Epithelial cell of prostate (primary cell): ENCODE results near the gene LEO1.

Experiments used
- DNase-seq: peaks from one replicate; pipeline ENCODE4 v3.0.0-alpha.2; 2011; ENCODE audit warnings: low read depth, low spot score
- H3K27ac ChIP-seq: fragments of 450-650 bp; 2 replicates; pipeline ENCODE4 v1.5.1; 2017; ENCODE audit warnings: mild to moderate bottlenecking

LEO1 gene

GRCh38 chr15:51971375-51972133 lies at the start of gene LEO1:
Gene LEO1, minus strand, starts transcription at chr15:51971778. Its CDS starts 33 bp downstream, at chr15:51971745.
- DNase-seq, result peak; percentile 97
- peak within 1 kb of the TSS; percentile 80 for H3K27ac ChIP-seq

DNA sequence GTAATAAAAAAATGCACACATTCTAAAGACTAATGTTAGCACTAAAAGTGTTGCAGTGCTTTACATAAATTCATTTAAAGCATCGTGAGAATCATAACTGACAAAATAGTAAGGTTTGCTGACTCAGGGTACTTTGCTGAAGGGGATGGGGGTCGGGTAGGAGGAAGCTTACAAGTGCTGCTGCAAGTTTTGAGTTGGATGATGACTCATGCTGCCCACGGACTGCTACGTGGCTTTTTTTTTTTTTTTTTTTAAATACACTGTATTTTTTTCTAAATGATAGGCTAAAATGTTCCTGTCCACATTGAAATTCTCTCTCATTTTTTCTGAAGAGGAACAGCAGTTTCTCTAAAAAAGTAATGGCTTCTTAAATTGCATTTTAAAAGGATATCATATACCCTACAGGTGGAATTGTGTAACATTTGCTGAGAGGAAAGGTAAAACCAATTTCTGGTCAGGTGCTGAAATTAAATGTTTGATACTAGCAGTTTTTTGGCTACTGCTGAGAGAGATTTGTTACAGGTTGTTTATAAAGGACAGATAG lies 49.6 kb upstream of the LEO1 start:
- peak; percentile 81 for DNase-seq
- H3K27ac ChIP-seq, result peak overlapping the region; percentile 99

DNA sequence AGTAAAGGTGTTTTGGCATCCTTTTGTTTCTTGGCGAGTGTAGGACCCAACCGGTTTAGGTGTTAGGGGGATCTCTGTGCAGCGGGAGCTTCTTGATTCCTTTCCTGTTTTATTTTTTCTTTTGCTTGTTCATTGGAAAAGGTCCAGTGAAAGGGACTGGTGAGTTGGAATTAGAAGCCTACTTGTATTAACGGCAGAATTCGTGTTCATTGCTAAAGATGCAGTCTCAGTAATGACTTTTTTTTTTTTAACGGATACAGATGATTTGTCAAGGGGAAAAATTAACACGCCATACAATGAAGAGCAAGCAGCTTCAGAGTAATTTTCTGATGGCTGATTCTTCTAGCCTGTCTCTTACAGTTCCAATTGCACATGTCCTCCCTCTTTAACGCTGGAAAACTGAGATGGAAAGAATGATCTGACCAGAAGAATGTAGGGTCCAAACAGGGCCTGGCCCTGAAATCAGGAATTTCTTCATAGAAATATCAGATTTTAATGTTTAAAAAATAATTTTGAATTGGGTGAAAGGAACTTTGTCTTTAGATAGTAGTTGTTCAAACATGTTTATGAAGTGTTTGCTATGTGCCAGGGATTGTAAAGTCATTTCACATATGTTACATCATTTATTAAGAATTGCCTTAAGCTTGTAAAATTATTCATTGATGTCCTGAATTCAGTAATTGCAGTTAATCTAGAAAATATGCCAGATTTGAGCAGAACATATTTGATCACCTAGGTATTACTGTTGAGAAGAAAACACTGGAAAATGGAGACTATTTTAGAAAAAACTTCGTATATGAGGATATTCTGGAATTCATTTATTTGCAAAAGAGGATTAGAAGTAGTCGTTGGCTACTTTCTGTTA lies 48.9 kb upstream of the LEO1 start:
- peak overlapping the region; percentile 99 for H3K27ac ChIP-seq
- no peak for DNase-seq

DNA sequence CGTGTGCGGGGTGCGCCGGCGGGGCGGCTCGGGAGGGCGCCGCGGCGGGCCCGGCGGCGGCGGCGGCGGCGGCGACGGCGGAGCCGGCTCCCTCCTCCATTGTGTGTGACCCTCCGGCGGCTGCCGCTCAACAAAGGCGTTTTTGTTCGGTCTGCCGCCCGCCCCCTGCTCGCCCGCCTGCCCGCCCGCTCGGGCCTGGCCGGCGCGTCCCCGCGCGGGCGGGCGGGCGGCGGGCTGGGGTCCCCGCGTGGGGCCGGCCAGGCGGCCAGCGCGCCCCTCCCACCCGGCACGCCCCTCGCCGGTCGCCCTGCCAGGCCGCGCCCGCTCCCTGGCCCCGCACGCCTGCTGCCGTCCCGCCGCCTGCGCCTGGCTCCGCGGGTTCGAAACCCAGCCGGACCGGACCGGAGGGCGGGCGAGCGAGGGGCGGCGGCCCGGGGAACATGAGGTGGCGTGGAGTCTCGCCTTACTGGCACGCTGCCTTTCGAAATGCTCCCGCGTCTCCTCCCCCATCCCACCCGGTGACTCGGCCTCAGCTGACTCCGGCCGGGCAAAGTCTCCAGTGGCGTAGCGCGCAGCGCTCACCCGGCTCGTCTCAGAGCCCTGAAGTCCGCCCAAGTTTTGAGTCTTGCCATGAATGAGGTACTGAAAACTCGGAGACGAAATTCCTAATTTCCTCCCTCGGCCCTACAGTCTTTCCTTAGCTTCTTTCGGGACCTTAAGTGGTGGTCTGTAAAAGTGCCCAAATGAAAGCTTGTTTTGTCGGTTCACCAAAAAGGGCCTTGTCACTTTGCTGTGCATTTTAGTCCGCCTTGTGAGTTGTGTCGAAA lies 48.0 kb upstream of the LEO1 start:
- DNase-seq, result peak; percentile 70
- peak overlapping the region; percentile 99 for H3K27ac ChIP-seq

- H3K27ac ChIP-seq, result peak within 1 kb of the TSS; percentile 99
- DNase-seq, result peak; percentile 65
These were observed 47.3 kb upstream of the LEO1 start, which contains the start of gene MAPK6 for GRCh38 chr15:52018693-52019393. Gene MAPK6, plus strand, starts transcription at chr15:52019219. Its CDS starts 27,242 bp downstream, at chr15:52046461.

DNA sequence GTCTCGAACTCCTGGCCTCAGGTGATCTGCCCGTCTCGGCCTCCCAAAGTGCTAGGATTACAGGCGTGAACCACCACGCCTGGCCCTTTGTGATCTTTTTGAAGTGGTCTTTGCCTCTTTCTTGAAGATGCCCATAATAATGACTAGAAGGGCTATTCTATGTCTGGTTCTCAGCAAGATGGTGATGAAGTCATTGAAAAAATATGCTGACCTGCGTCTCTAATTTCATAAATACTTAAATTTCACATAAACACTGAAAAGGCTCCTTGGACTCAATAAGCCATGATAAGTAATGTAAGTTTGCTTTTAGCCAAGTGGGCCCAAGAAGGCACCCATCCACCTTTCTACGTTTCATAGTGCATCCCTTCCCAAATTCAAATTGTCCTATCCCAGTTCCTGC lies 46.7 kb upstream of the LEO1 start:
- H3K27ac ChIP-seq, result peak overlapping the region; percentile 99
- no peak for DNase-seq

DNA sequence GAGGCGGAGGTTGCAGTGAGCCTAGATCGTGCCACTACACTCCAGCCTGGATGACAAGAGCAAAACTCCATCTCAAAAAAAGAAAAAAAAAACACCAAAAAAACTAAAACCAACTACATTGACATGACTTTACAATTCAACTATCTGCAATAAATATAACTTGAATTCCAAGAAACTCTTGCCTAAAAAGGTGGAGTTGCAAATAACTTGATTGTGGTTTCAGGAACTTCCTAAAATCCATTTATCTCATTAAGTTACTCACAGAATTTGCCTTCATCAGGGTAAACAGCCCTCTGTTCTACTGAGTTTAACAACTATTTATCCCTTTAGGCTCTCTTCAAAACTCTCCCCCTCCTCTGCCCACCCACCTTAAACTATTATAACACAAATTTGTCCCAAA lies 44.7 kb upstream of the LEO1 start:
- no peak overlapping the region for H3K27ac ChIP-seq
- no peak for DNase-seq

GRCh38 chr15:52014616-52015015 lies 43.0 kb upstream of the LEO1 start:
- no peak for DNase-seq
- no peak overlapping the region for H3K27ac ChIP-seq

DNA sequence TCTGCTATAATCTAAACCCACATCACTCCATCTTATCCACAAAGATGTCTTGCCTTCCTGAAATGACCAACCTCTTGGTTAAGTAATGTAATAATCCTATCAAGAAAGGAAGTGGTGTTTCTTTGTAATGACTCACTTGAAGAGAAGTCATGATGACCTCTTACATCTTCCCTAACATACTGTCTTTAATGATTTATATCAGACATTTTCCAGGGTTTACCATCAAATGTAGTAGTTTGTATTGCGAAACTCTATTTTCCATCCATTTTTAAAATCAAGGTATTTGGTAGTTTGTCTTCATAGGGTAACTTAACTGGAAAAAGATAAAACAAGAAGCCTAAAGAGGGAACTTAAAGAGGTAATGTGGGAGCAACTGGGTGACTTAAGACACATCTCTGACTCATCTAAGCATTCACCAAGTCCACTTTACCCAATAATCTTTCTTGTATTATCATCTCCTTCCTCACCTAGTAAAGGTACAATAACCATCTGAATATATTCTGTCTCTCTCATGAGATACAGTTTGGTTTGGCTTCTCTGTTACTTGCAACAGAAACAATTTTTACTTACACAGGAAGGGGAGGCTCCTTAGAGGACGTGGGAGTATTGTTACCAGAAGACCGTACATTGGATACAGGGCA lies 41.7 kb upstream of the LEO1 start:
- H3K27ac ChIP-seq, result peak overlapping the region; percentile 86
- no peak for DNase-seq

GRCh38 chr15:52012210-52012609 lies 40.6 kb upstream of the LEO1 start:
- H3K27ac ChIP-seq, result peak overlapping the region; percentile 86
- DNase-seq, result no peak

DNA sequence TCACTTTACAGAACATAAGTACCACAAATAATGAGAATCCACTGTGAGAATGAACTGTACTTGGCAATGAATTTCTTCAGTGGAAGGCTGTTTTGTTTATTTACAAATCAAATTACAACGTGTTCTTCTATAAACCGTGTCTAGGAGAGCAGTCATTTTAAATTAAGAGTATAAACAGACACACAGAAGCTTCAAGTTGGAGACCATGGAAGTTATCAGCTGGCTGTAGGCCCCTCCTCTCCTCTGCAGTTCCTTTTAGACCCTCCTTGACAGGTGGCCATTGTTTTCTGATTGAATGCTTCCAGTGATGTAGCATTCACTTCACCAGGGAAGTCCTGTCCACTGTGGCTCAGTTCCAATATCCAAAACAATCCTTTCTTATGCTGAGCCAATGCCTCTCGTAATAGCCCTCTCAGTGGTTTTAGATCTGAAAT lies 40.1 kb upstream of the LEO1 start:
- H3K27ac ChIP-seq, result peak overlapping the region; percentile 86
- no peak for DNase-seq

- peak; percentile 95 for DNase-seq
- peak overlapping the region; percentile 86 for H3K27ac ChIP-seq
These were observed 39.3 kb upstream of the LEO1 start for GRCh38 chr15:52010633-52011595.

- peak overlapping the region; percentile 86 for H3K27ac ChIP-seq
These were observed 37.3 kb upstream of the LEO1 start for GRCh38 chr15:52008698-52009434.

GRCh38 chr15:52008359-52008697 lies 36.8 kb upstream of the LEO1 start:
- peak overlapping the region; percentile 86 for H3K27ac ChIP-seq
- no peak for DNase-seq

More at GRCh38 chr15:52008698-52009434, 37.3 kb upstream of the LEO1 start:
- no peak for DNase-seq

DNA sequence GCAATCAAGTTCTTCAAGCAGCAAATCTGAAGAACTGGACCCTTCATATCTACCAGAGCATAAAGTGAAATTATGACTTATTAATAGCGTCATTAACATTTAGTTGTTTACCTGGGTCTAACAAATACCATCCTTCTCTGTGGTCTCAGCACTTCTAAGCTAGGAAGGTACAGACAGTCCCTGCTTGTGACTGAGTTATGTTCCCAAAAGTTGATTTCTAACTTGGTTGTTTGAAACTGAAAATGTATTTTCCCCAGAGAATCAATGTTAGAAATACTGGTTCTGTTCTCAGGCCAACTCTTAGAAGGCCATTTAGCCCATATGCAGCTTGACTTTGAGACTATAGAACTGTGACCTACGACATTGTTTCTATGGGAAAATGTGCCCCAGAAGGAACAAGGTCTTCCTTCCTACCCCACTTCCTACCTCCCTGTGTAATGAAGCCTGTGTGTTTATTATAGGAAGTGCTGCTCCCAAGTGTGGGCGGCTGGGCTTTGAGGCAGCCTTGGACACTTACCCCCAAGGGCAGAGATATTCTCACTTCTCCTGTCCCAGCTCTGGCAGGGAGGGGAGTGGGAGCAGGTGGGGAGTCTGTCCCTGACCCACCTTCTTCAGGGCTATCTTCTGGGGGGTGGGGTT lies 35.2 kb upstream of the LEO1 start:
- peak overlapping the region; percentile 86 for H3K27ac ChIP-seq
- DNase-seq, result no peak

GRCh38 chr15:52005748-52006701 lies 34.4 kb upstream of the LEO1 start:
- no peak for DNase-seq
- peak overlapping the region; percentile 86 for H3K27ac ChIP-seq
